Endodermal cell (in vitro differentiated cells): Measurements from ENCODE around the gene TSPAN4. TPM values are rescaled to one million over a fixed set of nuclear protein-coding genes. Genes with fewer than 3 reads are reported as not detected.

Experiments
- DNase-seq: peaks from one replicate; pipeline ENCODE4 v3.0.0-alpha.2; 2017
- H3K27ac ChIP-seq: 2 replicates; pipeline ENCODE4 v1.5.1; 2013; ENCODE audit warnings: mild to moderate bottlenecking, low read depth, low read length, moderate library complexity
- H3K27me3 ChIP-seq: 2 replicates; pipeline ENCODE4 v1.6.1; 2013; ENCODE audit warnings: mild to moderate bottlenecking, low read length, moderate library complexity; ENCODE audit not compliant: insufficient read depth, control insufficient read depth, poor library complexity, severe bottlenecking
- H3K36me3 ChIP-seq: 2 replicates; pipeline ENCODE4 v1.7.0; 2013; ENCODE audit warnings: mild to moderate bottlenecking, low read length, moderate library complexity; ENCODE audit not compliant: control insufficient read depth, insufficient read depth
- H3K4me1 ChIP-seq: one replicate; pipeline ENCODE4 v1.7.0; 2013; ENCODE audit warnings: low read length; ENCODE audit not compliant: control insufficient read depth, insufficient read depth
- H3K4me3 ChIP-seq: 2 replicates; pipeline ENCODE4 v1.5.1; 2013; ENCODE audit warnings: mild to moderate bottlenecking, low read length, moderate library complexity
- H3K9ac ChIP-seq: 2 replicates; pipeline ENCODE4 v1.6.1; 2013; ENCODE audit warnings: mild to moderate bottlenecking, low read length, moderate library complexity; ENCODE audit not compliant: poor library complexity, severe bottlenecking; ENCODE audit errors: extremely low read depth
- H3K9me3 ChIP-seq: 2 replicates; pipeline ENCODE4 v1.6.1; 2013; ENCODE audit warnings: mild to moderate bottlenecking, low read length, moderate library complexity; ENCODE audit not compliant: control insufficient read depth
- H3K27ac Mint-ChIP-seq: 2 replicates; pipeline ENCODE4 v1.8.0; 2020; ENCODE audit warnings: mixed read lengths
- H3K27me3 Mint-ChIP-seq: 2 replicates; pipeline ENCODE4 v1.8.0; 2021; ENCODE audit warnings: mild to moderate bottlenecking, mixed read lengths; ENCODE audit not compliant: insufficient read depth
- H3K36me3 Mint-ChIP-seq: 2 replicates; pipeline ENCODE4 v1.8.0; 2020; ENCODE audit warnings: low read depth, mixed read lengths
- H3K4me1 Mint-ChIP-seq: 2 replicates; pipeline ENCODE4 v1.8.0; 2020; ENCODE audit warnings: mixed read lengths
- H3K4me3 Mint-ChIP-seq: 2 replicates; pipeline ENCODE4 v1.8.0; 2020; ENCODE audit warnings: mild to moderate bottlenecking, moderate library complexity, mixed read lengths
- H3K9me3 Mint-ChIP-seq: 2 replicates; pipeline ENCODE4 v1.8.0; 2020; ENCODE audit warnings: mild to moderate bottlenecking, mixed read lengths
- WGBS, 2 experiments: methylation state at CpG; one replicate each; pipeline versions ENCODE4 v1.1.5 to v1.1.7; 2013; ENCODE audit warnings: missing lambda C conversion rate in 2 of 2, mixed read lengths in 1 of 2; ENCODE audit not compliant: insufficient coverage in 1 of 2, insufficient read length in 1 of 2; 5-methylcytosine and 5-hydroxymethylcytosine counted together
- total RNA-seq, 2 donors: library from RNA; stranded (reverse); fragmentation: NEBNext Ultra II Directional in 1 of 2; extraction: Animal tissue kit (Norgen Biotek cat#: 25700) in 1 of 2; gene quantifications; 2 replicates in 1 of 2; 3 replicates in 1 of 2; pipeline ENCODE4 v1.2.1, GENCODE V29; 2021
- TF ChIP-seq, protein P1 (sequence below): fragments of 200-600 bp; sonication (generic); conservative IDR thresholded peaks from 2 replicates; pipeline ENCODE4 v1.5.0; 2021; ENCODE audit warnings: antibody characterized with exemption, mild to moderate bottlenecking

TSPAN4 gene
- total RNA-seq, 2 donors from 2014 or later: 56.8 to 71.1 TPM

DNA sequence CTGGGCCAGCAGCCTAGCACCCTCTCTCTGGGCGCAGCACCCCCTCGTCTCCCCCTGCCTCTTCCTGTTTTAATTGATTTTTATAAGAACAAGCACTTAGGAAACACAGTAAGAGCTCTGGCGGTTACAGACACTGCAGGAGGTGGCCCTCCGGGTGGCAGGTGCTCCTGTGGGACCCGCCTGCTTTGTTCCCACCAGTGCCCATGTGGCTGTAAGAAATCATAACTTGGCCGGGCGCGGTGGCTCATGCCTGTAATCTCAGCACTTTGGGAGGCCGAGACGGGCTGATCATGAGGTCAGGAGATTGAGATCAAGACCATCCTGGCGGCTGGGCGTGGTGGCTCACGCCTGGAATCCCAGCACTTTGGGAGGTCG lies 18.4 kb downstream of the TSPAN4 start:
- H3K9ac ChIP-seq: no peak overlapping the region
- DNase-seq: no peak
- no peak overlapping the region for H3K27ac Mint-ChIP-seq
- H3K9me3 Mint-ChIP-seq: no peaks in the 10 kb centered on the region
- H3K36me3 ChIP-seq: no peaks in the 10 kb centered on the region
- H3K9me3 ChIP-seq: no peaks in the 10 kb centered on the region
- WGBS, 2 experiments: 94 to 99% methylated on average over 13 to 14 of the region's 14 CpGs
- TF ChIP-seq, protein P1, sequence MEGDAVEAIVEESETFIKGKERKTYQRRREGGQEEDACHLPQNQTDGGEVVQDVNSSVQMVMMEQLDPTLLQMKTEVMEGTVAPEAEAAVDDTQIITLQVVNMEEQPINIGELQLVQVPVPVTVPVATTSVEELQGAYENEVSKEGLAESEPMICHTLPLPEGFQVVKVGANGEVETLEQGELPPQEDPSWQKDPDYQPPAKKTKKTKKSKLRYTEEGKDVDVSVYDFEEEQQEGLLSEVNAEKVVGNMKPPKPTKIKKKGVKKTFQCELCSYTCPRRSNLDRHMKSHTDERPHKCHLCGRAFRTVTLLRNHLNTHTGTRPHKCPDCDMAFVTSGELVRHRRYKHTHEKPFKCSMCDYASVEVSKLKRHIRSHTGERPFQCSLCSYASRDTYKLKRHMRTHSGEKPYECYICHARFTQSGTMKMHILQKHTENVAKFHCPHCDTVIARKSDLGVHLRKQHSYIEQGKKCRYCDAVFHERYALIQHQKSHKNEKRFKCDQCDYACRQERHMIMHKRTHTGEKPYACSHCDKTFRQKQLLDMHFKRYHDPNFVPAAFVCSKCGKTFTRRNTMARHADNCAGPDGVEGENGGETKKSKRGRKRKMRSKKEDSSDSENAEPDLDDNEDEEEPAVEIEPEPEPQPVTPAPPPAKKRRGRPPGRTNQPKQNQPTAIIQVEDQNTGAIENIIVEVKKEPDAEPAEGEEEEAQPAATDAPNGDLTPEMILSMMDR: no peak
- H3K27ac ChIP-seq: no peak overlapping the region
- no peak overlapping the region for H3K4me3 ChIP-seq
- H3K36me3 Mint-ChIP-seq: peaks cover 3% of the 10 kb centered on the region
- H3K27me3 ChIP-seq: no peaks in the 10 kb centered on the region
- no peaks in the 10 kb centered on the region for H3K27me3 Mint-ChIP-seq
- H3K4me1 ChIP-seq: no peaks in the 10 kb centered on the region
- H3K4me1 Mint-ChIP-seq: peaks cover 5% of the 10 kb centered on the region
- H3K4me3 Mint-ChIP-seq: no peak overlapping the region

DNA sequence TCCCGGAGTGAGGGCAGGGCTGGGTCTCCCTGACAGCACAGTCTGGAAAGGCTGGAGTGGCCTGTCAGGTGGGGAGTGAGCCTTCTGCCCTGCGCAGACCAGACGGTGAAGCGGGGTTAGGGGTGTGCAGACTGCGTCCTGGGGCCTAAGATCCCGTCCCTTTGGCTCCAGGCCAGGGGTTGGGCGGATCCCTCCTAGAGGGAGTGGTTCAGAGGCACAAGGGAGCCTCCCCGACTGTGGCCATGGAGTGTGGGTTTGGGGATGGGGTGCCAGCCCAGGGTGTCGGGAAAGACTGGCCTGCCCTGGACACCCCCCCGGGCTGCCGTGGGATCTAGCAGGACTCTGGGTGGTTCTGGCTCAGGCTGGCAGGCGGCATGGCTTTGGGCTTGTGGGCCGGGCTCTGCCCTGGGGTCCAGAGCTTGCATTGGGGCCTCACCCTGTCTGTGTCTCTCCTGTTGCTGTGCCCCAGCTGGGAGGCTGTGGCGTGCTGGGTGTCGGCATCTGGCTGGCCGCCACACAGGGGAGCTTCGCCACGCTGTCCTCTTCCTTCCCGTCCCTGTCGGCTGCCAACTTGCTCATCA lies 19.5 kb downstream of the TSPAN4 start:
- Mint-ChIP-seq H3K27me3 (no peaks in the 10 kb centered on the region), H3K4me3 (no peak overlapping the region), H3K27ac (no peak overlapping the region), H3K36me3 (peaks cover under 1% of the 10 kb centered on the region), H3K4me1 (peaks cover 1% of the 10 kb centered on the region), H3K9me3 (no peaks in the 10 kb centered on the region)
- WGBS, 2 experiments: 80 to 81% methylated on average over 19 to 20 of the region's 20 CpGs
- DNase-seq: no peak
- H3K27me3 ChIP-seq: no peaks in the 10 kb centered on the region
- no peaks in the 10 kb centered on the region for H3K9me3 ChIP-seq
- no peak overlapping the region for H3K9ac ChIP-seq
- H3K4me3 ChIP-seq: no peak overlapping the region
- H3K4me1 ChIP-seq: no peaks in the 10 kb centered on the region
- H3K36me3 ChIP-seq: no peaks in the 10 kb centered on the region
- TF ChIP-seq, protein P1: no peak
- no peak overlapping the region for H3K27ac ChIP-seq

DNA sequence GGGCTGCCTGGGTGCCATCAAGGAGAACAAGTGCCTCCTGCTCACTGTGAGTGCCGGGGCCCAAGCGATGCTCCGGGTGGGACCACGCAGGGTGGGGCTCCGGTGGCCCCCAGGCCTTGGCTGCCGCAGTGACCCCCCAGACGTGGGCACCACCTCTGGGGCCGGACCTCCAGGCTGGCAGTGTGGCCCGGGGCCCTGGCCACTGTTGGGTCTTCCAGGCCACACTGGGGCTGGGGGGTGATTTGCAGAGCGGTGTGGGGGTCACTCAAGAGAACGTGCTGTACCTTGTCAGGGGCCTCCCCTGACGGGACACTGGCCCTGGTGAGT lies 20.0 kb downstream of the TSPAN4 start:
- Mint-ChIP-seq H3K9me3 (no peaks in the 10 kb centered on the region), H3K27me3 (no peaks in the 10 kb centered on the region), H3K4me1 (peaks cover 1% of the 10 kb centered on the region), H3K27ac (no peak overlapping the region), H3K4me3 (no peak overlapping the region), H3K36me3 (no peaks in the 10 kb centered on the region)
- no peak overlapping the region for H3K4me3 ChIP-seq
- H3K27me3 ChIP-seq: no peaks in the 10 kb centered on the region
- TF ChIP-seq, protein P1: no peak
- no peaks in the 10 kb centered on the region for H3K9me3 ChIP-seq
- no peak for DNase-seq
- peak overlapping the region; percentile 76 for H3K27ac ChIP-seq
- H3K36me3 ChIP-seq: no peaks in the 10 kb centered on the region
- WGBS, 2 experiments: 79 to 85% methylated on average over 4 to 12 of the region's 12 CpGs
- H3K9ac ChIP-seq: no peak overlapping the region
- H3K4me1 ChIP-seq: no peaks in the 10 kb centered on the region
